K562 (cell line): ENCODE data around the gene NEMP2. TPM values are rescaled to one million over a fixed set of nuclear protein-coding genes. Genes with fewer than 3 reads are reported as not detected.
A peak's percentile ranks its signal among the peaks of the same experiment; 100 is the strongest.

Experiments used
- CBX3 ChIP-seq, 2 experiments: IDR thresholded peaks; 1 replicate in 1 of 2; 2 replicates in 1 of 2; pipeline ENCODE4 v1.6.1; 2012; ENCODE audit warnings: inconsistent platforms in 2 of 2, low read length in 2 of 2, borderline replicate concordance in 1 of 2, control low read depth in 1 of 2
- CBX5 ChIP-seq: IDR thresholded peaks from 2 replicates; pipeline ENCODE4 v1.6.1; 2014; ENCODE audit warnings: low read depth, borderline replicate concordance
- ETV5 ChIP-seq: sonication (generic); formaldehyde crosslinking; IDR thresholded peaks from 2 replicates; pipeline ENCODE4 v1.4.0; 2020; ENCODE audit warnings: low read depth, mild to moderate bottlenecking, missing genetic modification reagents
- KDM4B ChIP-seq, 2 experiments: fragments of 450-650 bp in 1 of 2; sonication (generic) in 1 of 2; IDR thresholded peaks; 2 replicates each; pipeline ENCODE4 v1.6.1; 2016 to 2017; ENCODE audit warnings: borderline replicate concordance in 2 of 2, antibody characterized with exemption in 1 of 2, low read depth in 1 of 2, mild to moderate bottlenecking in 1 of 2
- MED1 ChIP-seq: sonication (generic); formaldehyde crosslinking; IDR thresholded peaks from 2 replicates; pipeline ENCODE4 v1.8.1; 2023; ENCODE audit warnings: missing genetic modification reagents, borderline replicate concordance
- NFE2 ChIP-seq: IDR thresholded peaks from 2 replicates; pipeline ENCODE4 v1.6.1; 2014; ENCODE audit warnings: antibody characterized with exemption, low read depth
- PTBP1 ChIP-seq: fragments of 200-400 bp; formaldehyde crosslinking; IDR thresholded peaks from 2 replicates; pipeline ENCODE4 v1.6.1; 2017; ENCODE audit warnings: low read depth, low read length
- RBM17 ChIP-seq: fragments of 200-400 bp; formaldehyde crosslinking; IDR thresholded peaks from 2 replicates; pipeline ENCODE4 v1.6.1; 2017; ENCODE audit warnings: low read depth, mild to moderate bottlenecking, low read length, borderline replicate concordance
- RBM34 ChIP-seq: fragments of 200-400 bp; formaldehyde crosslinking; IDR thresholded peaks from 2 replicates; pipeline ENCODE4 v1.6.1; 2018; ENCODE audit warnings: low read length, borderline replicate concordance; ENCODE audit not compliant: insufficient read depth
- SRSF9 ChIP-seq: fragments of 200-400 bp; formaldehyde crosslinking; IDR thresholded peaks from 2 replicates; pipeline ENCODE4 v1.6.1; 2017; ENCODE audit warnings: low read depth, low read length, borderline replicate concordance
- TGIF2 ChIP-seq: sonication (generic); formaldehyde crosslinking; IDR thresholded peaks from 2 replicates; pipeline ENCODE4 v1.8.1; 2022; ENCODE audit warnings: mild to moderate bottlenecking, missing genetic modification reagents, moderate library complexity
- YY1 ChIP-seq, 3 experiments: IDR thresholded peaks; 2 replicates each; pipeline ENCODE4 v1.6.1; 2011; ENCODE audit warnings: low read length in 2 of 3, mild to moderate bottlenecking in 2 of 3, moderate library complexity in 2 of 3, borderline replicate concordance in 1 of 3, control low read depth in 1 of 3, low read depth in 1 of 3; ENCODE audit not compliant: insufficient read depth in 3 of 3, insufficient replicate concordance in 2 of 3, control insufficient read depth in 1 of 3, insufficient read length in 1 of 3; ENCODE audit errors: extremely low read depth in 1 of 3
- ZNF121 ChIP-seq: sonication (generic); formaldehyde crosslinking; conservative IDR thresholded peaks from 2 replicates; pipeline ENCODE4 v1.8.0; 2022; ENCODE audit warnings: missing genetic modification reagents
- ZNF197 ChIP-seq: fragments of 200-800 bp; sonication (Bioruptor generic); IDR thresholded peaks from 2 replicates; pipeline ENCODE4 v1.6.1; 2016; ENCODE audit warnings: low read depth, missing genetic modification characterization, missing compliant biosample characterization
- ZNF695 ChIP-seq: fragments of 450-650 bp; formaldehyde crosslinking; IDR thresholded peaks from 2 replicates; pipeline ENCODE4 v1.4.0; 2020; ENCODE audit warnings: mild to moderate bottlenecking, moderate library complexity
- ZNF766 ChIP-seq: fragments of 200-800 bp; sonication (Bioruptor generic); conservative IDR thresholded peaks from 2 replicates; pipeline ENCODE4 v1.6.1; 2016; ENCODE audit warnings: missing genetic modification characterization, missing compliant biosample characterization
- polyA plus RNA-seq, 8 experiments: library from polyadenylated mRNA; depleted of rRNA in 4 of 8; stranded (reverse) in 5 of 8; unstranded in 3 of 8; fragments of >200 nt; fragmentation: Nextera tagmentation in 2 of 8; fragmentation: Illumina TruSeq in 1 of 8; extraction: Ambion mirVana in 2 of 8; extraction: Trizol in 1 of 8; gene quantifications; 2 replicates each; pipeline versions ENCODE4 v1.2.1 to v1.2.3, GENCODE V29; 2011 to 2014; ENCODE audit warnings: inconsistent platforms in 1 of 8, missing spikeins in 1 of 8
- total RNA-seq, 7 experiments: library from RNA; depleted of rRNA in 6 of 7; stranded (reverse); fragments of >200 nt in 6 of 7; fragmentation: Illumina TruSeq in 2 of 7; extraction: Trizol in 2 of 7; gene quantifications; 2 replicates each; pipeline versions ENCODE4 v1.2.1 to v1.2.3, GENCODE V29; 2011 to 2021; ENCODE audit warnings: low replicate concordance in 1 of 7
- TF ChIP-seq, protein P1 (sequence below): fragments of 450-650 bp; IDR thresholded peaks from 2 replicates; pipeline ENCODE4 v1.6.1; 2016
- TF ChIP-seq, protein P2 (sequence below): fragments of 450-650 bp; formaldehyde crosslinking; IDR thresholded peaks from 2 replicates; pipeline ENCODE4 v1.4.0; 2020; ENCODE audit warnings: mild to moderate bottlenecking
- TF ChIP-seq, protein P3 (sequence below): fragments of 250-450 bp; sonication (Bioruptor Pico); IDR thresholded peaks from 2 replicates; pipeline ENCODE4 v1.5.0; 2021
- TF ChIP-seq, protein P4 (sequence below): fragments of 450-650 bp; IDR thresholded peaks from 2 replicates; pipeline ENCODE4 v1.6.1; 2016; ENCODE audit warnings: antibody characterized with exemption

The NEMP2 gene
- total and polyA plus RNA-seq, 9 of the 15 experiments (the other 6 are each of a cell fraction or from before 2014, with no cell fraction given): 0.32 to 3.0 (median 1.7) TPM

DNA sequence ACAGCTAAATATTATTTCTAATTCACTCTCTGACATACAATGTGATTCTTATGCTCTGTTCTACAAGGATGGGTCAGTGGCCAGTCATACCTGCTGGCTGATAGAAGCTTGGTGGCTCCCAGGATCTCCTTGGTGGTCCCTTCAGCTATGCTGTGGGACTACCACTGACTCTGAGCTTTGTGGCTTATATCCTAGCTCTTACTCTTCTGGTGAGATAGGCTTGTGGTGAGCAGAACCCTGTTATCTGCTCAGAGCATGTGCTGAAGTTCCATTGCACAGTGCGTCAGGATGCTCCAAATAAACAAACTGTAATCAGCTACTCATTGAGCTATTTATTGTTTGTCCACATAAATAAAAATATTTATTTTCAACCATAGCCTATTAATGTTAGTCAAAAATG is 74.6 kb downstream of the NEMP2 start (continued):
- TF ChIP-seq, protein P1, sequence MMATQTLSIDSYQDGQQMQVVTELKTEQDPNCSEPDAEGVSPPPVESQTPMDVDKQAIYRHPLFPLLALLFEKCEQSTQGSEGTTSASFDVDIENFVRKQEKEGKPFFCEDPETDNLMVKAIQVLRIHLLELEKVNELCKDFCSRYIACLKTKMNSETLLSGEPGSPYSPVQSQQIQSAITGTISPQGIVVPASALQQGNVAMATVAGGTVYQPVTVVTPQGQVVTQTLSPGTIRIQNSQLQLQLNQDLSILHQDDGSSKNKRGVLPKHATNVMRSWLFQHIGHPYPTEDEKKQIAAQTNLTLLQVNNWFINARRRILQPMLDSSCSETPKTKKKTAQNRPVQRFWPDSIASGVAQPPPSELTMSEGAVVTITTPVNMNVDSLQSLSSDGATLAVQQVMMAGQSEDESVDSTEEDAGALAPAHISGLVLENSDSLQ: no peak
- TF ChIP-seq NFE2: 0 out of 2 replicates have a peak, but pooled peaks have one; percentile 25
- TF ChIP-seq, protein P2, sequence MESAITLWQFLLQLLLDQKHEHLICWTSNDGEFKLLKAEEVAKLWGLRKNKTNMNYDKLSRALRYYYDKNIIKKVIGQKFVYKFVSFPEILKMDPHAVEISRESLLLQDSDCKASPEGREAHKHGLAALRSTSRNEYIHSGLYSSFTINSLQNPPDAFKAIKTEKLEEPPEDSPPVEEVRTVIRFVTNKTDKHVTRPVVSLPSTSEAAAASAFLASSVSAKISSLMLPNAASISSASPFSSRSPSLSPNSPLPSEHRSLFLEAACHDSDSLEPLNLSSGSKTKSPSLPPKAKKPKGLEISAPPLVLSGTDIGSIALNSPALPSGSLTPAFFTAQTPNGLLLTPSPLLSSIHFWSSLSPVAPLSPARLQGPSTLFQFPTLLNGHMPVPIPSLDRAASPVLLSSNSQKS: no peak
- TF ChIP-seq ZNF766 (CRISPR knock-in tag): no peak
- peak in 1 of 2 experiments; percentile 58; a peak in 1 of 3 replicates for TF ChIP-seq CBX3 (IDR thresholded peaks at IDR 0.05; ENCODE audit: borderline replicate concordance in 1 of 2, low read length in 2 of 2)
- TF ChIP-seq ETV5 (CRISPR knock-in tag): no peak
- TF ChIP-seq, protein P3, sequence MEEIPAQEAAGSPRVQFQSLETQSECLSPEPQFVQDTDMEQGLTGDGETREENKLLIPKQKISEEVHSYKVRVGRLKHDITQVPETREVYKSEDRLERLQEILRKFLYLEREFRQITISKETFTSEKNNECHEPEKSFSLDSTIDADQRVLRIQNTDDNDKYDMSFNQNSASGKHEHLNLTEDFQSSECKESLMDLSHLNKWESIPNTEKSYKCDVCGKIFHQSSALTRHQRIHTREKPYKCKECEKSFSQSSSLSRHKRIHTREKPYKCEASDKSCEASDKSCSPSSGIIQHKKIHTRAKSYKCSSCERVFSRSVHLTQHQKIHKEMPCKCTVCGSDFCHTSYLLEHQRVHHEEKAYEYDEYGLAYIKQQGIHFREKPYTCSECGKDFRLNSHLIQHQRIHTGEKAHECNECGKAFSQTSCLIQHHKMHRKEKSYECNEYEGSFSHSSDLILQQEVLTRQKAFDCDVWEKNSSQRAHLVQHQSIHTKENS (CRISPR knock-in tag): no peak
- no peak for TF ChIP-seq ZNF197 (CRISPR knock-in tag)
- TF ChIP-seq ZNF695 (CRISPR knock-in tag): no peak
- TF ChIP-seq ZNF121 (CRISPR knock-in tag): 0 out of 2 replicates have a peak, but pooled peaks have one; percentile 6
- TF ChIP-seq SRSF9: no peak
- no peak for TF ChIP-seq YY1 (IDR thresholded peaks at IDR 0.05; ENCODE audit: borderline replicate concordance in 1 of 3, control insufficient read depth in 1 of 3, extremely low read depth in 1 of 3, insufficient read depth in 3 of 3, insufficient read length in 1 of 3, insufficient replicate concordance in 2 of 3, low read depth in 1 of 3, low read length in 2 of 3)
- TF ChIP-seq RBM17: no peak
- TF ChIP-seq PTBP1: no peak
- no peak for TF ChIP-seq KDM4B (IDR thresholded peaks at IDR 0.05; ENCODE audit: borderline replicate concordance in 2 of 2, low read depth in 1 of 2)
- TF ChIP-seq MED1 (CRISPR knock-in tag): no peak
- no peak for TF ChIP-seq CBX5
- TF ChIP-seq TGIF2 (CRISPR knock-in tag): no peak
- TF ChIP-seq RBM34: no peak
- TF ChIP-seq, protein P4, sequence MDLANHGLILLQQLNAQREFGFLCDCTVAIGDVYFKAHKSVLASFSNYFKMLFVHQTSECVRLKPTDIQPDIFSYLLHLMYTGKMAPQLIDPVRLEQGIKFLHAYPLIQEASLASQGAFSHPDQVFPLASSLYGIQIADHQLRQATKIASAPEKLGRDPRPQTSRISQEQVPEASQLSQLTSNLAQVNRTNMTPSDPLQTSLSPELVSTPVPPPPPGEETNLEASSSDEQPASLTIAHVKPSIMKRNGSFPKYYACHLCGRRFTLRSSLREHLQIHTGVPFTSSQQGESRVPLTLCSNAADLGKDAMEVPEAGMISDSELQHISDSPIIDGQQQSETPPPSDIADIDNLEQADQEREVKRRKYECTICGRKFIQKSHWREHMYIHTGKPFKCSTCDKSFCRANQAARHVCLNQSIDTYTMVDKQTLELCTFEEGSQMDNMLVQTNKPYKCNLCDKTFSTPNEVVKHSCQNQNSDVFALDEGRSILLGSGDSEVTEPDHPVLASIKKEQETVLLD: no peak
